Esophagus muscularis mucosa (tissue), 4 donors: Measurements from ENCODE around the gene TNFAIP2. TPM values are rescaled to one million over a fixed set of nuclear protein-coding genes. Genes with fewer than 3 reads are reported as not detected.

Experiments
- DNase-seq: peaks from one replicate; pipeline ENCODE4 v3.0.0-alpha.2; 2017; ENCODE audit errors: extremely low spot score
- H3K27ac ChIP-seq, 4 donors: fragments of 200-600 bp; sonication (generic); replicated peaks in 1 of 4; 1 replicate in 3 of 4; 2 replicates in 1 of 4; pipeline ENCODE4 v1.5.1; 2016 to 2019; ENCODE audit warnings: mild to moderate bottlenecking in 1 of 4
- H3K27me3 ChIP-seq, 4 donors: fragments of 200-600 bp; sonication (generic); one replicate each; pipeline versions ENCODE4 v1.5.1 to v1.6.0; 2016 to 2019
- H3K36me3 ChIP-seq, 4 donors: fragments of 200-600 bp; sonication (generic); one replicate each; pipeline ENCODE4 v1.5.1; 2016 to 2019
- H3K4me1 ChIP-seq, 4 donors: fragments of 200-600 bp; sonication (generic); one replicate each; pipeline ENCODE4 v1.5.1; 2016 to 2019
- H3K4me3 ChIP-seq, 4 donors: fragments of 200-600 bp; sonication (generic); 1 replicate in 2 of 4; 2 replicates in 2 of 4; pipeline ENCODE4 v1.5.1; 2016 to 2019; ENCODE audit warnings: mild to moderate bottlenecking in 4 of 4, moderate library complexity in 1 of 4
- H3K9me3 ChIP-seq, 4 donors: fragments of 200-600 bp; sonication (generic); 1 replicate in 3 of 4; 2 replicates in 1 of 4; pipeline ENCODE4 v1.5.1; 2016 to 2019
- EP300 ChIP-seq: sonication (generic); formaldehyde crosslinking; IDR thresholded peaks from one replicate; pipeline ENCODE4 v1.6.1; 2017; ENCODE audit warnings: antibody characterized with exemption
- POLR2A ChIP-seq: fragments of 450-650 bp; IDR thresholded peaks from one replicate; pipeline ENCODE4 v1.6.1; 2017; ENCODE audit warnings: antibody characterized with exemption, moderate library complexity, mild to moderate bottlenecking, low read depth
- POLR2AphosphoS5 ChIP-seq, 2 donors: sonication (generic); formaldehyde crosslinking; IDR thresholded peaks; one replicate each; pipeline ENCODE4 v1.6.1; 2017; ENCODE audit warnings: antibody characterized with exemption in 2 of 2
- WGBS: methylation state at CpG from one replicate; pipeline ENCODE4 v1.1.5; 2018; 5-methylcytosine and 5-hydroxymethylcytosine counted together
- intact Hi-C: fragments of 100-400 bp; cut with DNase I; formaldehyde crosslinking; loops from one replicate; pipeline ENCODE4 v1.15.1; 2023
- total RNA-seq, 4 donors: library from RNA; depleted of rRNA; stranded (reverse); fragments of >200 nt; gene quantifications; one replicate each; pipeline versions ENCODE4 v1.1.0 to v1.2.1, GENCODE V29; 2016
- TF ChIP-seq, protein P1 (sequence below), 3 experiments: fragments of 200-600 bp in 2 of 3; fragments of 450-650 bp in 1 of 3; sonication (generic) in 2 of 3; IDR thresholded peaks; one replicate each; pipeline ENCODE4 v1.5.1; 2017 to 2019; ENCODE audit warnings: antibody characterized with exemption in 3 of 3, mild to moderate bottlenecking in 2 of 3, moderate library complexity in 1 of 3

Gene TNFAIP2
- total RNA-seq, 4 donors from 2014 or later, result 29.0 to 104 (median 74.0) TPM

GRCh38 chr14:103124501-103125001 lies 1.3 kb downstream of the TNFAIP2 start:
- TF ChIP-seq, protein P1, sequence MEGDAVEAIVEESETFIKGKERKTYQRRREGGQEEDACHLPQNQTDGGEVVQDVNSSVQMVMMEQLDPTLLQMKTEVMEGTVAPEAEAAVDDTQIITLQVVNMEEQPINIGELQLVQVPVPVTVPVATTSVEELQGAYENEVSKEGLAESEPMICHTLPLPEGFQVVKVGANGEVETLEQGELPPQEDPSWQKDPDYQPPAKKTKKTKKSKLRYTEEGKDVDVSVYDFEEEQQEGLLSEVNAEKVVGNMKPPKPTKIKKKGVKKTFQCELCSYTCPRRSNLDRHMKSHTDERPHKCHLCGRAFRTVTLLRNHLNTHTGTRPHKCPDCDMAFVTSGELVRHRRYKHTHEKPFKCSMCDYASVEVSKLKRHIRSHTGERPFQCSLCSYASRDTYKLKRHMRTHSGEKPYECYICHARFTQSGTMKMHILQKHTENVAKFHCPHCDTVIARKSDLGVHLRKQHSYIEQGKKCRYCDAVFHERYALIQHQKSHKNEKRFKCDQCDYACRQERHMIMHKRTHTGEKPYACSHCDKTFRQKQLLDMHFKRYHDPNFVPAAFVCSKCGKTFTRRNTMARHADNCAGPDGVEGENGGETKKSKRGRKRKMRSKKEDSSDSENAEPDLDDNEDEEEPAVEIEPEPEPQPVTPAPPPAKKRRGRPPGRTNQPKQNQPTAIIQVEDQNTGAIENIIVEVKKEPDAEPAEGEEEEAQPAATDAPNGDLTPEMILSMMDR (IDR thresholded peaks at IDR 0.05), result no peak
- no peak for TF ChIP-seq POLR2AphosphoS5 (IDR thresholded peaks at IDR 0.05)
- intact Hi-C loops, result no loop called here
- peak overlapping the region; percentile 84 to 92 (median 88) for H3K27ac ChIP-seq
- no peak for DNase-seq
- peak overlapping the region; percentile 58 to 71 (median 66) for H3K4me3 ChIP-seq
- no peaks in the 10 kb centered on the region for H3K9me3 ChIP-seq
- peaks cover 0 to 12% (median 4%) of the 10 kb centered on the region in 4 donors for H3K36me3 ChIP-seq
- H3K27me3 ChIP-seq, result peaks cover 0 to 39% (median 6%) of the 10 kb centered on the region in 4 donors
- 93% methylated on average over 5 of the region's 5 CpGs for WGBS
- H3K4me1 ChIP-seq, result peaks cover 75 to 96% (median 93%) of the 10 kb centered on the region in 4 donors

DNA sequence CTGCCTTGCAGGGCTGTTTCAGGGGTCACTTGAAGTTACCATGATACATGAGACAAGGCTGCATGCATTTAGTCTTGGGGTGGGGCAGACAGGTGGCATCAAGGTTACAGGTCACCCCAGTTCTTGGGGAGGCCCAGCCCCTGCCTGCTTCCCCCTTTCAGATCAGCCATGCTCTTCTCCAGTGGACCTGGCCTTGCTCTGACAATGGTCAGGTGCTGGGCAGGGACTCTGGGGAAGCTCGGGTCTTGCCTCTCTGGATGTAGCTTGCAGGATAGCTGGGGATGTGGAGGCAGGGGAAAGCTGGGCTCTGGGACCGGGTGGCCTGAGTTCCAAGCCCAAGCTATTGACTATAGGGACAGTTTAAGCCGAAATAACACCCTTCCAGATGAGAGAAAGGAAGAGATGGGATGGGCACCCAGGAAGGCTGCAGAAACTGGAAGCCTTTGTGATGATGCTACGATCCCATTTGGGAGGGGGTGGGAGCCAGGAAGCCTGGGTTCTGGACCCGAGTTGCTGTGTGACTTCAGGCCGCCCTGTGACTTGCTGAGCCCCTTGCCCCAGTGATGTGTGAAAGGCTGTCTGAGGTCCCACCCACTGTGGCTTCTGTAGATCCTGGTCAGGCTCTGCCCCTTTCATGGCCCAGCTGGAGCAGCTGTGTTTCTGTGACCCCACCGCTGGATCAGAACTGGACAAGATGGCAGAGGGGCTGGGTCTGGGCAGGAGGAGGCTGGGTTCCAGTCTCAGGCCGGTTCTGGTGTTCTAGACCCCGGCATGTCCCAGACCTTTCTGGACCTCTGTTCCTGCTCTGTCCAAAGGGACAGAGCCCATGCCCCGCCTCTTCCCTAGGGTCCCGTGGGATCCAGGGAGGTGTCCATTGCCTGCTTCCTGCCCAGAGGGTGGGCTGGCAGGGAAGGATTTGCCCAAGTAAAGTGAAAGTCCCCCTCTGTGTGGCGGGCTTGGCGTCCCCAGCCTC lies 2.1 kb downstream of the TNFAIP2 start:
- Histone ChIP-seq H3K4me3 (peak overlapping the region; percentile 58 to 71 (median 66)), H3K27me3 (peaks cover 0 to 39% (median 6%) of the 10 kb centered on the region in 4 donors), H3K27ac (peak overlapping the region; percentile 34 to 86 (median 74)), H3K36me3 (peaks cover 0 to 20% (median 12%) of the 10 kb centered on the region in 4 donors), H3K4me1 (peaks cover 79 to 98% (median 94%) of the 10 kb centered on the region in 4 donors), H3K9me3 (no peaks in the 10 kb centered on the region)
- no peak for DNase-seq
- no peak for TF ChIP-seq POLR2AphosphoS5 (IDR thresholded peaks at IDR 0.05)
- TF ChIP-seq EP300, result no peak
- TF ChIP-seq POLR2A, result no peak
- TF ChIP-seq, protein P1 (IDR thresholded peaks at IDR 0.05), result no peak
- intact Hi-C loops, result no loop called here
- 93% methylated on average over 8 of the region's 13 CpGs for WGBS

DNA sequence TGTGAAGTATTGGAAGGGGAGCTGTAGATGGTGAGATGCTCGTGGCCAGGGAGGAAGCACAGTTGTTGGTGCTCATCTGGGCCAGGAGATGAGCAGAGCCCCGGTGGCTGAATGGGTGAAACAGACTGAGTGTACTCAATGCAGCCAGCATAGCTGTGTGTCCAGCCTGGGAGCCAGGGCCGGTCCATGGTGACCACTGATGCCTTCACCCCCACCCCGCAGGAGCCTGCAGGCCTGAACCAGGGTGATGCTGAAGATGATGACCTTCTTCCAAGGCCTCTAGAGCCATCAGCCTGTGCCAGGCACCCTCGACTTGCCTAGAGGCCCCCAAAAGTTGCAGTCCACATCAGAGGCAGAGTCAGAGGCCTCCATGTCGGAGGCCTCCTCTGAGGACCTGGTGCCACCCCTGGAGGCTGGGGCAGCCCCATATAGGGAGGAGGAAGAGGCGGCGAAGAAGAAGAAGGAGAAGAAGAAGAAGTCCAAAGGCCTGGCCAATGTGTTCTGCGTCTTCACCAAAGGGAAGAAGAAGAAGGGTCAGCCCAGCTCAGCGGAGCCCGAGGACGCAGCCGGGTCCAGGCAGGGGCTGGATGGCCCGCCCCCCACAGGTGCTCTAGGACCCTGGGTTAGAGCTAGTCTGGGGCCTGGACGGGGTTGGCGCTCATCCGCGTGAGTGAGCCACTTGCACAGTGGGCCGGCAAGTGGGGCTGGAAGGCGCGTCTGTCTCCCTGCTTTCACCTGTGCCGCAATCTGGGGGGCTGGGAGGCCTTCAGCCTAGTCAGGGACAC lies 3.0 kb downstream of the TNFAIP2 start:
- 77% methylated on average over 12 of the region's 22 CpGs for WGBS
- Histone ChIP-seq H3K27ac (peak overlapping the region; percentile 26 to 63 (median 56)), H3K4me3 (peak overlapping the region; percentile 46 to 57 (median 48)), H3K4me1 (peaks cover 77 to 98% (median 94%) of the 10 kb centered on the region in 4 donors), H3K36me3 (peaks cover 0 to 29% (median 20%) of the 10 kb centered on the region in 4 donors), H3K9me3 (no peaks in the 10 kb centered on the region), H3K27me3 (peaks cover 0 to 36% (median 6%) of the 10 kb centered on the region in 4 donors)
- intact Hi-C loops, result no loop called here
- no peak for TF ChIP-seq POLR2A
- no peak for TF ChIP-seq EP300
- no peak for TF ChIP-seq POLR2AphosphoS5 (IDR thresholded peaks at IDR 0.05)
- TF ChIP-seq, protein P1 (IDR thresholded peaks at IDR 0.05), result no peak
- no peak for DNase-seq

DNA sequence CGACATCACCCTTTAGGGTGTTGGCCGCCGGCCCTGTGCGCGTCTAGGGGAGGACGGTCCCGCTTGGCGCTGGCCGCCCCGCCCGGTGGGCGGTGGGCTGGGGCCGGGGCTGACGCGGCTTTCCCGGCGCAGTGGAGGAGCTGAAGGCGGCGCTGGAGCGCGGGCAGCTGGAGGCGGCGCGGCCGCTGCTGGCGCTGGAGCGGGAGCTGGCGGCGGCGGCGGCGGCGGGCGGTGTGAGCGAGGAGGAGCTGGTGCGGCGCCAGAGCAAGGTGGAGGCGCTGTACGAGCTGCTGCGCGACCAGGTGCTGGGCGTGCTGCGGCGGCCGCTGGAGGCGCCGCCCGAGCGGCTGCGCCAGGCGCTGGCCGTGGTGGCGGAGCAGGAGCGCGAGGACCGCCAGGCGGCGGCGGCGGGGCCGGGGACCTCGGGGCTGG lies 3.6 kb downstream of the TNFAIP2 start:
- peak overlapping the region; percentile 26 to 63 (median 56) for H3K27ac ChIP-seq

More for the DNA sequence above, 3.6 kb downstream of the TNFAIP2 start:
- intact Hi-C loops, result no loop called here
- no peaks in the 10 kb centered on the region for H3K9me3 ChIP-seq
- H3K4me1 ChIP-seq, result peaks cover 74 to 98% (median 93%) of the 10 kb centered on the region in 4 donors
- no peak for DNase-seq
- H3K27me3 ChIP-seq, result peaks cover 0 to 31% (median 6%) of the 10 kb centered on the region in 4 donors
- H3K4me3 ChIP-seq, result peak overlapping the region; percentile 46 to 57 (median 48)
- no CpG with 5 or more reads among the region's 62 CpGs for WGBS
- TF ChIP-seq, protein P1 (IDR thresholded peaks at IDR 0.05), result peak; percentile 8 to 28 (median 21)
- no peak for TF ChIP-seq POLR2AphosphoS5 (IDR thresholded peaks at IDR 0.05)
- peaks cover 0 to 35% (median 26%) of the 10 kb centered on the region in 4 donors for H3K36me3 ChIP-seq
